Measurements from ENCODE around the gene ULBP3.
"Not testable (repeated sequence)": the region's sequence is repeated elsewhere in the genome, so short reads cannot be mapped to it uniquely, and the experiment has no call there.

The ULBP3 gene

GRCh38 chr6:150015281-150016001, 53.5 kb downstream of the ULBP3 start:
- DNase-seq (ENCODE audit: low read depth in 2 of 2): not testable (repeated sequence)

DNA sequence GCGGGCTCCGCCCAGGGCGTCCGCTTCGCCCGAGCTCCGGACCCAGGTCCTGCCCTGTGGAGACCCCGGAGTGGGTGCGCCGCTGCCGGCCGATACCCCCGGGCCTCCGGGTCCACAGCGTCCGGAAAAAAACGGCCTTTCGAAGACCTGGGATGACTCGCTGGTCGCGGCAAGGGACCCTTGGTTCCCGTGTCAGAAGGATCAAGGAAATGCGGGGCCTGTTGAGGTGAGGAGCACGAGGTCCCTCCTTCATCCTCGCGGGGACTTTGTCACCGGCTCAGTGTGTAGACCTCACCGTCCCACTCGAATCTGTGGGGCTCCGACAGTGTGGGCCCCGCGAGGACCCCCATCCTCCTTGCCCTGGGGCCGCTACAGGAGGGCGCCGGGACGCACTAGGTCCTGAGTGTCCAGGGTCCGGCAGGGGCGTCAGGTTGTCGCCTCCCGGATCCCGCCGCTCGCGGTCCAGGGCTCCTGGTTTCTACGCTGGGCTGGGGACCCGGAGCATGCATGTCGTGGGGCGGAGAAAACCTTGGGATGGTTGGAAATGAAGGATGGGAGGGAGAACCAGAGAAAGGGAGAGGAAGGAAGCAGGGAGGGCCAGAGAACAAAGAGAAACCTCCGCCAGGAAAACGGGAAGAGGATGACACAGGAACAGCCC, 54.2 kb downstream of the ULBP3 start:
- DNase-seq (ENCODE audit: low read depth in 2 of 2): not testable (repeated sequence)

DNA sequence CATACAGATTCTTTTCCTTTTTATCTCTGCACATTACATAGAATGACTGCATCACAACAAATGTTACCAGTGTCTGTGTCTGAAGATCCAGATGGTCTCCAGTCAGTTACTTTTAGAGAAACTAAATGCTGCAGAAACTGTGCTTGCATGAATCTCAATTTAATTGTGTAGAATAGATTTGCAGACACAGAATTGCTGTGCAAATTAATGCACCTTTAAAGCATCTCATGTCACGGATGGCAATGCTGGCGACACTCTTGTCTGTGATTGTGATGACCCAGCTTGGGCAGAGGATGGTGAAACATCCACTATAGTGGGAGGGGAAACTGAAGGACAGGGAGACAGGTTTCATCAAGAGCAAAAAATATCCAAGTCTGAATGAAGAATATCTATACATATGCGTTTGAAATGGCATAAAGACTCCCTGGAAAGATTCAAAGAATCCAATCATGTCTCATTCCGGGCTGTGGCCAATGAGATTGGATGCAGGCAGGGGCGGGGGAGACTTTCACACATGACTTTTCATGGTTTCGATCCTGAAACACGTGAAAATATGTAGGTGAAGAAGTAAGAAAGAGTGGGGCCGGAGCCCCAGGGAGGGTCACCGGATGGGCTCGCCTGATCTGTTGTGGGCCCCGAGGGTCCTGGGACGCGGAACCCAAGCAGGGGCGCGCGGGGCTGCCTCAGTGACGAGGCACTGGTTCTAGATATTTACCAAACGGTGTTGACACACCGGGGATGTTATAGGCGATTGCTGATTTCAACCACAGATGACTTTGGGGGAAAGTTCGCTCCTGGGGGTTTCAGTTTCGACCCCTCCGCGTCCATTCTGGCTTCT, 54.9 kb downstream of the ULBP3 start:
- DNase-seq (ENCODE audit: low read depth in 2 of 2): not testable (repeated sequence)

DNA sequence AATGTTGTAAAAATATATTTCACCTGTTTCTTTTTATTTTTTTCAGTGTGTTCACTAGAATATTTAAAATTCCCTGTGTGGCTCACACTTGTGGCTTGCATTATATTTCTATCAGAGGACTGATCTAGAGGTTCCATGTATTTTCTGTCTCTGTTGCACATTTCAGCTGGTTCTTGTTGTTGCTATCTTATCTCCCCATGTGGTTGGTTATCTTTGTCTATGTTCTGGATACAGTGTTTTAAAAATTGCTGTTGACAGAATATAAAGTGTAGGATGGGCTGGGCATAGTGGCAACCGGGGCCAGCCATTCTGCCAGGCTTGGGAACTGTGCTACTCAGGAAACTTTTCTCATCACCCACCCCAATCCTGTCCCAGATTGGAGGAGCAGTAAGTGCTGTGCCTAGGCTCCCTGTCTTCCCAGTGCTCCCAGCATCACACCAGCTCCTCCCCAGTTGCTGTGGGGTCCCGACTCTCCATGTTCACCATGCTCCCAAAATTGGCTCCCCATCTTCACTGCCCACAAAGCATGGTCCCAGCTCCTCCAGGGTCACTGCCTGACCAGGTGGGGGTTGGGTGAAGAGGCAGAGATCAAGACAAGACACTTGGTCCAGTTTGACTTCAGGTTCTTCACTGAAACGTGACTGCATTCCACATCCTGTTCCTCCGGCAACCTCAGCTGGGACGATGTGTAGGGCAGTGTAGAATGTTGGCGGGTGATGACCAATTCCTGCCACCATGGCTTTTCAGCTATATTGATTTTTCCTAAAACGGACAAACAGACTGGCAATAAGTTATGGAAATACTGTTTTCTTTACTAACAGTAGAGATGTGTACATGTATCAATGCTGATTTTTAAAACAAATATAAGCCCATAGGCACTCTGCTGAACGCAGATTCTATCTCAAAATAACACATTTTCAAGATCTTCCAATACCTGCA, 55.8 kb downstream of the ULBP3 start:
- not testable (repeated sequence) for DNase-seq (ENCODE audit: low read depth in 2 of 2)

All from stimulated activated CD4-positive, alpha-beta T cell treated with anti-CD3 and anti-CD28 coated beads, Interleukin-15, amount 100 ng/mL, for 48 hours (primary cell).